Midbrain (tissue), 1 donor: ENCODE measurements around the gene ZBTB9.

Source experiments
- DNase-seq: peaks from one replicate; lab custom pipeline; 2025; lab: John Stamatoyannopoulos, UW

Gene ZBTB9

DNA sequence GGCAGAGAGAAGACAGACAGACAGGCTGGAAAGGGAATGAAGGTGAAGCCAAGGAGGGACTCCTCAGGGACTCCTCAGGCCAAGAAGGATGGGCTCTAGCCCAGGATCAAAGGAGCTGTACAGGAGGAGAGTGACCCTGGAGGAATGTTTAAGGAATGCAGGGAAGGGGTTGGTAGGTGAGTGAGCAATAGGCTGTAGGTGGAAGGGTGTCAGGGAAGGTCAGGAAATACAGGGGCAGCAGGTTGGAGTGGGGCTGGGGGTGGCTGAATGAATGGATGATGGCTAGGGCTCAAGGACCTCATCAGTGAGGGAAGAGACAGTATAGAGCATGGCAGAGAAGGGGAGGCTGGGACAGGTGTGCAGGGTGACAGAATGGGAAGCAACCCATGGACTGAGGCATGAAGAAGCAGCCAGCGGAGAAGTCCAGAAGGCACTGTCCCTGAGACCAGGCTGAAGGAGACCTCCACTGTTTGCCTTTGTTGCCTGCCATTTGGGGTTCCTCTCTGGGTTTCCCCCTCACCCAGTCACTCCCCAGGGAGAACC, 21.3 kb upstream of the ZBTB9 start:
- DNase-seq: no peak

DNA sequence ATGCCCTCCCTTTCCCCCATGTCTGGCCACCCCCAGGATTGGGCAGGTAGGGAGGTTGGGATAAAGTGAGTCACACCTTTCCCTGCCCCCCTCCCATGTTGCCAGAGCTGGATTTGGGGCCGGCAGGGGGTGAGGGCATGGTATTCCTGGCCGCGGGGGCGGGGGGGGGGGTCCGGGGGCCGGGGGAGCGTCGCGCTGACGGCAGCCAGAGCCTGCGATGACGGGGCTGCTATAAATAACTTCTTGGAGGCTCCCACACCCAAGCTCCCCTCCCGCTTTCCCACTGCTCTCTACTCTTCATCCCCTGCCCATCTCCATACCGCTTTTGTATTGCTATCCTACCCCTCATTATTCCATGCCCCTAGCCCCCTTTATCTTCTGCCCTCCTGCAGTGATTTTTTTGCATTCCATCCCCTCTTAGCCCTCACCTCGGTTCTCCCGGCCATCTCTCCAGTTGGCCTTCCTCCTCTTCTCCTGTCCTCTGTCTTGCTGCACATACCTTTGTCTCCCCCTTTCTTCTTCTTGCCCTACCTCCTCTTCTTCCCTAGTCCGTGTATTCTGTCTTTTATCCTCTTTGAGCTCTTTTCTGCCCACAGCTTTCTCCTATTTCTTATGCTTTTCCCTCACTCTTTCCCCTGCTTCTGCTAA, 20.7 kb upstream of the ZBTB9 start:
- DNase-seq: no peak

DNA sequence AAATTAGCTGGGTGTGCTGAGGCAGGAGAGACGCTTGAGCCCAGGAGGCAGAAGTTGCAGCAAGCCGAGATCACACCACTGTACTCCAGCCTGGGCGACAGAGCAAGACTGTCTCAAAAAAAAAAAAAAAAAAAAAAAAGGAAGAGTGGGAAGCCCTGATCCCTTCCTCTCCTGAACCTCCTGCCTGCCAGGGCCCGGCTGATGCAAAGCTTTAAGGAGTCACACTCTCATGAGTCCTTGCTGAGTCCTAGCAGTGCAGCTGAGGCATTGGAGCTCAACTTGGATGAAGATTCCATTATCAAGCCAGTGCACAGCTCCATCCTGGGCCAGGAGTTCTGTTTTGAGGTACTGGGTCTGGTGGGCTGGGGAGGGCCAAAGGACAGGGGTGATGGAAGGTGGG, 19.4 kb upstream of the ZBTB9 start:
- DNase-seq: no peak

DNA sequence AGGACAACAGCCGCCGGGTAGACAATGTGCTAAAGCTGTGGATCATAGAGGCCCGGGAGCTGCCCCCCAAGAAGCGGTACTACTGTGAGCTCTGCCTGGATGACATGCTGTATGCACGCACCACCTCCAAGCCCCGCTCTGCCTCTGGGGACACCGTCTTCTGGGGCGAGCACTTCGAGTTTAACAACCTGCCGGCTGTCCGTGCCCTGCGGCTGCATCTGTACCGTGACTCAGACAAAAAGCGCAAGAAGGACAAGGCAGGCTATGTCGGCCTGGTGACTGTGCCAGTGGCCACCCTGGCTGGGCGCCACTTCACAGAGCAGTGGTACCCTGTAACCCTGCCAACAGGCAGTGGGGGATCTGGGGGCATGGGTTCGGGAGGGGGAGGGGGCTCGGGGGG, 16.7 kb upstream of the ZBTB9 start:
- DNase-seq: no peak

DNA sequence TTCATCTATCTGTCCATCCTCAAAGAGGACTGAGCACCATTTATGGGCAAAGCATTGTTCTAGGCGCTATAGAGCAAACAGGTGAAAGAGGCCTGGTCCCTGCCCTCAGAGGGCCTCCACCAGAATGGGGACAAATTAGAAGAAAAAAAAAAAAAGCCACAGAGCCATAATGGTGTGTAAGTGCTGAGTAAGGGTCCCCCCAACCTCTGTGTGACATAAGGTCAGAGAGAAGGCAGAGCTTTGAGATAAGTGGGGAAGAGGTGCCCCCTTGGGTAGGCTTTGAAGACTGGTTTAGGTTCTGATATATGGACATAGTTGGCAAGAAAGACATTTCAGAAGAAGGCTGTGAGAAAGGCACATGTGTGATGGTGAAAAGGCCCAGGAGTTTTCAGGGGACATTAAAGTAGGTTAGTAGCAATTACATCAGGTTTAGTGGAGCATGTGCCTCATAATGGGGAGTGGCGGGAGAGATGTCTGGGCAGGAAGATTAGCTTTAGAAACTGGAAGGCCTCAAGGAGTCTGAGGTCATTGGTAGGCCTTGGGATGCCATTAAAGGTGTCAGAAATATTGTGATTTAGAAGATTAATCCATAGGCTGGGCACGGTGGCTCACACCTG, 15.3 kb upstream of the ZBTB9 start:
- no peak for DNase-seq

GRCh38 chr6:33439956-33440648, 14.3 kb upstream of the ZBTB9 start:
- DNase-seq: no peak

GRCh38 chr6:33440649-33441309, 13.6 kb upstream of the ZBTB9 start:
- no peak for DNase-seq

GRCh38 chr6:33441457-33441856, 12.9 kb upstream of the ZBTB9 start:
- DNase-seq: no peak

DNA sequence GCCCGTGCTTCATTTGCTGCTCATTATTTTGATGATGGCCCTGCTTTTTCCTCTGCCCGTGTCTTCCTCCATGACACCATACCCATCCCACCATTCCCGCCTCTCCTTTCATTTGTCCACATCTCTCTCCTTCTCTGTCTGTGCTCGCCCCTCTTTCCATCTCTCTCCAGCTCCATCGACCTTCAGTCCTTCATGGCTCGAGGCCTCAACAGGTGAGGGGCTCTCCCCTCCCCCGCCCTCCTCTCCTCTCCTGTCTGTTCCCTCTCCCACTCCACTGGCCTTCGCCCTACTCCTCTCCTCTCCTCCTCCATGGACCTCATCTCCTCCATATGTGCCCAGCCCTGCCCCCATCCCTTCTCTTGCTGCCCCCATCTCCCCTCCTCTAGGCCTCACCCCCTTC, 12.1 kb upstream of the ZBTB9 start:
- DNase-seq: no peak

DNA sequence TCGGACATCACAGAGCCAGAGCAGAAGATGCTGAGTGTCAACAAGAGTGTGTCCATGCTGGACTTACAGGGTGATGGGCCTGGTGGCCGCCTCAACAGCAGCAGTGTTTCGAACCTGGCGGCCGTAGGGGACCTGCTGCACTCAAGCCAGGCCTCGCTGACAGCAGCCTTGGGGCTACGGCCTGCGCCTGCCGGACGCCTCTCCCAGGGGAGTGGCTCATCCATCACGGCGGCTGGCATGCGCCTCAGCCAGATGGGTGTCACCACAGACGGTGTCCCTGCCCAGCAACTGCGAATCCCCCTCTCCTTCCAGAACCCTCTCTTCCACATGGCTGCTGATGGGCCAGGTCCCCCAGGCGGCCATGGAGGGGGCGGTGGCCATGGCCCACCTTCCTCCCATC, 11.4 kb upstream of the ZBTB9 start:
- DNase-seq: no peak

GRCh38 chr6:33443619-33444504, 10.5 kb upstream of the ZBTB9 start:
- no peak for DNase-seq

DNA sequence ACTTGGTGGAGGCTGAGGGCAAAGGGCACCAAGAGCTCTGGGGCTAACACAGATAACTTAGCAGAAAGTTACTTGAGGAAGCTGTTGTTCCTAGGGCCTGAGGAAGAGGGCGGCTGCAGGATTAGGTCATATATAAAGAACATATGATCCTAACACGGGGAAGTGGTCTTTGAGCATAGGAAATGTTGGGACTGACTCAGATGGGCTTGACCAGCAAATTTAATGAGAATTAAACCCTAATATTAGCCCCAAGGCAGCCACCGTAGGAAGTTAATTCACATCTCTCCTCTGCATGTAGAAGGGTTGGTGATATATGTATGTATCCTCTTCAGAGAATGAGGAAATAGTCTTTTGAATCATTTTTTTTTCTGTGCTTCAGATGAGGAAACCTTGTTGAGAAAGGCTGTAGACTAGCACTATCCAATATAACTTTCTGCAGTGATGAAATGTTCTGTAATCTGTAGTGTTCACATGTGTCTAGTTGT, 9.2 kb upstream of the ZBTB9 start:
- no peak for DNase-seq

DNA sequence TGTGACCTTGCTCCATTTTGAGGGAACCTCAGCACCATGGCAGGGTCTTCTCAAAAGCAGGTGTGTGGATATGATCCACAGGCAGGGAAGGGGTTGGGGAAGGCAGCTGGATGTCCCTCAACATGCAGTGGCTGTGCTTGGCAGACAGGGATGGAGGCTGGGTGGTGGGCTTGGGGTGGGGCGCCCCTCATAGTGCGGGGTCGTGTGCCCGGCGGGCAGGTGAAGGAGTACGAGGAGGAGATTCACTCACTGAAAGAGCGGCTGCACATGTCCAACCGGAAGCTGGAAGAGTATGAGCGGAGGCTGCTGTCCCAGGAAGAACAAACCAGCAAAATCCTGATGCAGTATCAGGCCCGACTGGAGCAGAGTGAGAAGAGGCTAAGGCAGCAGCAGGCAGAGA, 8.0 kb upstream of the ZBTB9 start:
- no peak for DNase-seq

- no peak for DNase-seq
These were observed 3.9 kb upstream of the ZBTB9 start for GRCh38 chr6:33450434-33450833.

DNA sequence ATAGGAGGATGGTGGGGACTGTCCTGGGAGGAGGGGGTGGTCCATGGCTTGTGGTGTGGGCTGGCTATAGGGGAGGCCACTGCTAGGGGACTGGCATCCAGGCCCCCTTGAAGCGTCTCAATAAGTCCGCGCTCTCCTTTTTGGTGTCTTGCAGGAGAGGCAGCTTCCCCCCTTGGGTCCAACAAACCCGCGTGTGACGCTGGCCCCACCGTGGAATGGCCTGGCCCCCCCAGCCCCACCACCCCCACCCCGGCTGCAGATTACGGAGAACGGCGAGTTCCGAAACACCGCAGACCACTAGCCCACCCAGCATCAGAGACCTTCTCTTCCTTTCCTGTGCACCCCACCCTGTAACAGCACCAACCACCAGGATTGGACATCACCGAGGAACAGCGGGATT, 2.8 kb upstream of the ZBTB9 start:
- no peak for DNase-seq

- no peak for DNase-seq
These were observed 1.9 kb upstream of the ZBTB9 start for GRCh38 chr6:33452496-33452895.

GRCh38 chr6:33453393-33454008, 875 bp upstream of the ZBTB9 start:
- DNase-seq: no peak

GRCh38 chr6:33455051-33455450, 675 bp downstream of the ZBTB9 start:
- DNase-seq: no peak

- no peak for DNase-seq
These were observed 1.8 kb downstream of the ZBTB9 start for GRCh38 chr6:33456156-33456555.

DNA sequence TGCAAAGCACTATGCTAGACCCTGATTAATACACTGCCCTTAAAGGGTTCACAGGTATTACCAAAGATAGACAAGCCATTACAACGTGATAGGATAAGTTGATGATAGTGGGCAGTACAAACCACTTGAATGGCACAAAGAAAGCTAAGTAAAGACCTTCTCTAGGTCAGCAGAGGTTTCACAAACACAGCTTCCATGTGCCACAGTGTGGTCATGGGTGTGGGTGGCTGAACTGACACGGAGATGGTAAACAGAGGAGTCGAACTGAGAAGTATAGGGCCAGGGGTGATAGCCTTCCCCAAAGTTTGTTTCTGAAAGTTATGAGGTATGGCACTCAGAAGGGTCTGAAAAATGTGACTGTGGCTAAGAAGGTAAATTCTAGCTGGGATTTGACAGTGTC, 4.3 kb downstream of the ZBTB9 start:
- DNase-seq: no peak

DNA sequence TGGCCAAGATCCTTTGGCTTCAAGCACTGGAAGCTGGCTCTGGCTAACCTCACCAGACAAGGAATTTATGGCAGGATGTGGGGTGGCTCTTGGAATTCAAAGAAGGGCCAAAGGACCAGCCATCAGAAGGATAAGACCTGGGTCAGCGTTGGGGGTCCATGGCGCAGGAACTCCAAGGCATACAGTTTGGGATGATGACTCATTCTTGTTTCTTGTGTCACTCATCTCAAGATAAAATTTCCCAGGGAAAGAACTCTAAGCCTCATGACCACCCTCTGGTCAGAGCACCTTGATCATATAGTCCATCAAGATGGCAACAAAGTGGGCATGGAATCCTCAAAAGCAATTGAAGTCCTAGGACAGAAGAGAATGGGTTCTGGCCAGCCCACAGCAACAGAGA, 4.8 kb downstream of the ZBTB9 start:
- no peak for DNase-seq
